Measurements from ENCODE around the gene SORCS3. TPM values are rescaled to one million over a fixed set of nuclear protein-coding genes. Genes with fewer than 3 reads are reported as not detected.

SORCS3 gene
- polyA plus RNA-seq, 1 donor (not counting 4 experiments of a cell fraction or from before 2014, with no cell fraction given): not detected

- no peak for TF ChIP-seq EZH2 (IDR thresholded peaks at IDR 0.05; ENCODE audit: low read length)
- no peak for TF ChIP-seq CTCF (optimal IDR thresholded peaks at IDR 0.05 in 1 of 3, IDR thresholded peaks at IDR 0.05 in 1 of 3, conservative IDR thresholded peaks at IDR 0.05 in 1 of 3; ENCODE audit: extremely low read depth in 1 of 3, insufficient read depth in 2 of 3, low read length in 3 of 3)
- no peak overlapping the region for H3K27ac ChIP-seq (ENCODE audit: control insufficient read depth, insufficient read depth, low read length)
- dilution Hi-C loops (cut with MboI; ENCODE audit: extremely low pct_ligation_motif_present, low sequenced_read_pairs): no loop called here
- no peak overlapping the region for H3K4me3 ChIP-seq (ENCODE audit: control insufficient read depth in 2 of 3, extremely low read depth in 1 of 3, insufficient read depth in 2 of 3, low read depth in 1 of 3, low read length in 3 of 3)
- no peaks in the 10 kb centered on the region for H4K20me1 ChIP-seq (ENCODE audit: control insufficient read depth, extremely low read depth, insufficient read depth, low read length)
- H3K4me2 ChIP-seq (ENCODE audit: control insufficient read depth, extremely low read depth, insufficient read depth, low read depth, low read length): no peak overlapping the region
- H2AFZ ChIP-seq (ENCODE audit: control insufficient read depth, low read length): no peak overlapping the region
- H3K79me2 ChIP-seq (ENCODE audit: control insufficient read depth, insufficient read depth, low read length): no peaks in the 10 kb centered on the region
- no peaks in the 10 kb centered on the region for H3K9me1 ChIP-seq (ENCODE audit: control insufficient read depth, extremely low read depth, insufficient read depth, low read length)
- no peaks in the 10 kb centered on the region for H3K36me3 ChIP-seq (ENCODE audit: control insufficient read depth in 2 of 2, extremely low read depth in 1 of 2, insufficient read depth in 2 of 2, low read length in 2 of 2)
- H3K9ac ChIP-seq (ENCODE audit: control insufficient read depth, extremely low read depth, insufficient read depth, low read length): no peak overlapping the region
- no peak for FAIRE-seq
- no peaks in the 10 kb centered on the region for H3K27me3 ChIP-seq (ENCODE audit: control insufficient read depth, extremely low read depth, insufficient read depth, low read length)
- no peaks in the 10 kb centered on the region for H3K9me3 ChIP-seq (ENCODE audit: control insufficient read depth, low read depth, low read length)
- no peaks in the 10 kb centered on the region for H3K4me1 ChIP-seq (ENCODE audit: control insufficient read depth, extremely low read depth, insufficient read depth, low read length)
- no peak for DNase-seq (ENCODE audit: low read depth, low spot score)
These were observed 637.3 kb downstream of the SORCS3 start for GRCh38 chr10:105278439-105278838.

GRCh38 chr10:105279101-105279500, 638.0 kb downstream of the SORCS3 start:
- DNase-seq (ENCODE audit: low read depth, low spot score): no peak
- Histone ChIP-seq H3K4me1 (ENCODE audit: control insufficient read depth, extremely low read depth, insufficient read depth, low read length) (no peaks in the 10 kb centered on the region), H3K4me3 (ENCODE audit: control insufficient read depth in 2 of 3, extremely low read depth in 1 of 3, insufficient read depth in 2 of 3, low read depth in 1 of 3, low read length in 3 of 3) (no peak overlapping the region), H3K36me3 (ENCODE audit: control insufficient read depth in 2 of 2, extremely low read depth in 1 of 2, insufficient read depth in 2 of 2, low read length in 2 of 2) (no peaks in the 10 kb centered on the region), H3K9ac (ENCODE audit: control insufficient read depth, extremely low read depth, insufficient read depth, low read length) (no peak overlapping the region), H2AFZ (ENCODE audit: control insufficient read depth, low read length) (no peak overlapping the region), H3K9me3 (ENCODE audit: control insufficient read depth, low read depth, low read length) (no peaks in the 10 kb centered on the region), H3K79me2 (ENCODE audit: control insufficient read depth, insufficient read depth, low read length) (no peaks in the 10 kb centered on the region), H4K20me1 (ENCODE audit: control insufficient read depth, extremely low read depth, insufficient read depth, low read length) (no peaks in the 10 kb centered on the region), H3K27me3 (ENCODE audit: control insufficient read depth, extremely low read depth, insufficient read depth, low read length) (no peaks in the 10 kb centered on the region), H3K4me2 (ENCODE audit: control insufficient read depth, extremely low read depth, insufficient read depth, low read depth, low read length) (no peak overlapping the region), H3K27ac (ENCODE audit: control insufficient read depth, insufficient read depth, low read length) (no peak overlapping the region), H3K9me1 (ENCODE audit: control insufficient read depth, extremely low read depth, insufficient read depth, low read length) (no peaks in the 10 kb centered on the region)
- dilution Hi-C loops (cut with MboI; ENCODE audit: extremely low pct_ligation_motif_present, low sequenced_read_pairs): no loop called here
- no peak for TF ChIP-seq EZH2 (IDR thresholded peaks at IDR 0.05; ENCODE audit: low read length)
- TF ChIP-seq CTCF (optimal IDR thresholded peaks at IDR 0.05 in 1 of 3, IDR thresholded peaks at IDR 0.05 in 1 of 3, conservative IDR thresholded peaks at IDR 0.05 in 1 of 3; ENCODE audit: extremely low read depth in 1 of 3, insufficient read depth in 2 of 3, low read length in 3 of 3): no peak
- no peak for FAIRE-seq
